H9 (cell line): ENCODE measurements around the gene OR1M1. TPM values are rescaled to one million over a fixed set of nuclear protein-coding genes. Genes with fewer than 3 reads are reported as not detected.

Experiments used
- DNase-seq: peaks from one replicate; pipeline ENCODE4 v3.0.0-alpha.2; 2017
- H2AFZ ChIP-seq: one replicate; pipeline ENCODE4 v1.6.1; 2013; ENCODE audit warnings: mild to moderate bottlenecking, low read length, control low read depth, moderate library complexity
- H2AK5ac ChIP-seq: 2 replicates; pipeline ENCODE4 v1.6.1; 2013; ENCODE audit warnings: low read length, control low read depth, mixed read lengths; ENCODE audit not compliant: insufficient read length
- H2BK120ac ChIP-seq: one replicate; pipeline ENCODE4 v1.6.1; 2013; ENCODE audit warnings: low read depth, mild to moderate bottlenecking, low read length, control low read depth, inconsistent platforms; ENCODE audit not compliant: poor library complexity, severe bottlenecking
- H2BK12ac ChIP-seq: 2 replicates; pipeline ENCODE4 v1.6.1; 2013; ENCODE audit warnings: low read length, control low read depth, mixed read lengths, low read depth; ENCODE audit not compliant: insufficient read length
- H2BK15ac ChIP-seq: 2 replicates; pipeline ENCODE4 v1.6.1; 2013; ENCODE audit warnings: low read depth, low read length, control low read depth
- H2BK20ac ChIP-seq: one replicate; pipeline ENCODE4 v1.6.1; 2013; ENCODE audit warnings: low read depth, mild to moderate bottlenecking, low read length, control low read depth, inconsistent platforms; ENCODE audit not compliant: poor library complexity, severe bottlenecking
- H2BK5ac ChIP-seq: 2 replicates; pipeline ENCODE4 v1.6.1; 2013; ENCODE audit warnings: low read length, control low read depth, mixed read lengths; ENCODE audit not compliant: insufficient read length
- H3K14ac ChIP-seq: 2 replicates; pipeline ENCODE4 v1.6.1; 2013; ENCODE audit warnings: low read length, control low read depth; ENCODE audit not compliant: insufficient read depth
- H3K18ac ChIP-seq: 2 replicates; pipeline ENCODE4 v1.6.1; 2013; ENCODE audit warnings: low read depth, mild to moderate bottlenecking, mixed read lengths, low read length, control low read depth; ENCODE audit not compliant: insufficient read length
- H3K23ac ChIP-seq: 2 replicates; pipeline ENCODE4 v1.6.1; 2013; ENCODE audit warnings: low read length, control low read depth, mixed read lengths, low read depth; ENCODE audit not compliant: insufficient read length
- H3K23me2 ChIP-seq: 2 replicates; pipeline ENCODE4 v1.6.1; 2013; ENCODE audit warnings: low read depth, mild to moderate bottlenecking, mixed read lengths, low read length, control low read depth; ENCODE audit not compliant: insufficient read length, poor library complexity, severe bottlenecking
- H3K27ac ChIP-seq: 2 replicates; pipeline ENCODE4 v1.5.1; 2013; ENCODE audit warnings: low read length, control low read depth, mixed read lengths, low read depth; ENCODE audit not compliant: insufficient read length
- H3K27me3 ChIP-seq: 2 replicates; pipeline ENCODE4 v1.6.1; 2013; ENCODE audit warnings: low read length, control low read depth, inconsistent platforms; ENCODE audit not compliant: insufficient read depth
- H3K4ac ChIP-seq: 2 replicates; pipeline ENCODE4 v1.6.1; 2013; ENCODE audit warnings: low read depth, mild to moderate bottlenecking, control low read depth, inconsistent platforms, low read length, moderate library complexity
- H3K4me1 ChIP-seq: 2 replicates; pipeline ENCODE4 v1.6.1; 2013; ENCODE audit warnings: low read length, control low read depth, inconsistent platforms; ENCODE audit not compliant: insufficient read depth
- H3K4me2 ChIP-seq: 2 replicates; pipeline ENCODE4 v1.6.1; 2013; ENCODE audit warnings: low read length, control low read depth, mixed read lengths; ENCODE audit not compliant: insufficient read length, insufficient read depth
- H3K56ac ChIP-seq: 2 replicates; pipeline ENCODE4 v1.6.1; 2013; ENCODE audit warnings: low read depth, mild to moderate bottlenecking, mixed read lengths, low read length, control low read depth; ENCODE audit not compliant: insufficient read length
- H3K79me1 ChIP-seq: 2 replicates; pipeline ENCODE4 v1.6.1; 2013; ENCODE audit warnings: low read depth, mild to moderate bottlenecking, moderate library complexity, low read length, control low read depth, inconsistent platforms; ENCODE audit not compliant: insufficient read depth, poor library complexity, severe bottlenecking
- H3K79me2 ChIP-seq: 2 replicates; pipeline ENCODE4 v1.6.1; 2013; ENCODE audit warnings: low read length, control low read depth, inconsistent platforms; ENCODE audit not compliant: insufficient read depth
- H3K9ac ChIP-seq: 2 replicates; pipeline ENCODE4 v1.6.1; 2013; ENCODE audit warnings: low read length, control low read depth, mixed read lengths; ENCODE audit not compliant: insufficient read length; ENCODE audit errors: extremely low read depth
- H3K9me3 ChIP-seq: one replicate; pipeline ENCODE4 v1.6.1; 2013; ENCODE audit warnings: low read depth, low read length, inconsistent platforms; ENCODE audit not compliant: control insufficient read depth
- H3T11ph ChIP-seq: one replicate; pipeline ENCODE4 v1.6.1; 2013; ENCODE audit warnings: mild to moderate bottlenecking, low read length, control low read depth, inconsistent platforms
- H4K20me1 ChIP-seq: one replicate; pipeline ENCODE4 v1.6.1; 2013; ENCODE audit not compliant: control insufficient read depth, insufficient read length, insufficient read depth
- H4K5ac ChIP-seq: 2 replicates; pipeline ENCODE4 v1.6.1; 2013; ENCODE audit warnings: low read depth, mild to moderate bottlenecking, mixed read lengths, low read length, control low read depth; ENCODE audit not compliant: insufficient read length
- H4K8ac ChIP-seq: replicated peaks from 2 replicates; pipeline ENCODE4 v1.6.1; 2013; ENCODE audit warnings: low read length, control low read depth, mixed read lengths, low read depth; ENCODE audit not compliant: insufficient read length
- H4K91ac ChIP-seq: 2 replicates; pipeline ENCODE4 v1.6.1; 2013; ENCODE audit warnings: low read depth, mild to moderate bottlenecking, moderate library complexity, mixed read lengths, low read length, control low read depth; ENCODE audit not compliant: insufficient read length
- H3K27ac Mint-ChIP-seq, 3 experiments: 2 replicates in 2 of 3; 3 replicates in 1 of 3; pipeline ENCODE4 v1.8.0; 2020 to 2021; ENCODE audit warnings: mixed read lengths in 3 of 3, mild to moderate bottlenecking in 1 of 3, moderate library complexity in 1 of 3
- H3K27me3 Mint-ChIP-seq: 2 replicates; pipeline ENCODE4 v1.8.0; 2021; ENCODE audit warnings: low read depth, mild to moderate bottlenecking, moderate library complexity, mixed read lengths
- H3K36me3 Mint-ChIP-seq, 3 experiments: 2 replicates in 2 of 3; 3 replicates in 1 of 3; pipeline ENCODE4 v1.8.0; 2020 to 2021; ENCODE audit warnings: low read depth in 3 of 3, mixed read lengths in 3 of 3; ENCODE audit not compliant: insufficient read depth in 1 of 3
- H3K4me1 Mint-ChIP-seq, 2 experiments: 2 replicates each; pipeline ENCODE4 v1.8.0; 2020; ENCODE audit warnings: mixed read lengths in 2 of 2
- H3K4me3 Mint-ChIP-seq, 2 experiments: 2 replicates in 1 of 2; 3 replicates in 1 of 2; pipeline ENCODE4 v1.8.0; 2020 to 2021; ENCODE audit warnings: mild to moderate bottlenecking in 2 of 2, mixed read lengths in 2 of 2, moderate library complexity in 1 of 2
- H3K9me3 Mint-ChIP-seq, 2 experiments: 2 replicates in 1 of 2; 3 replicates in 1 of 2; pipeline ENCODE4 v1.8.0; 2020; ENCODE audit warnings: mild to moderate bottlenecking in 2 of 2, mixed read lengths in 2 of 2, moderate library complexity in 1 of 2
- CTCF ChIP-seq: fragments of 200-600 bp; sonication (generic); conservative IDR thresholded peaks from 3 replicates; pipeline ENCODE4 v1.8.0; 2021; ENCODE audit warnings: antibody characterized with exemption, mild to moderate bottlenecking
- WGBS: extraction: QIAGEN DNeasy Blood & Tissue Kit; methylation state at CpG from one replicate; pipeline ENCODE4 v1.1.7; 2013; ENCODE audit warnings: missing lambda C conversion rate, low lambda C conversion rate, mixed read lengths; ENCODE audit not compliant: insufficient read length; ENCODE audit errors: extremely low coverage; 5-methylcytosine and 5-hydroxymethylcytosine counted together
- total RNA-seq: library from RNA; stranded (reverse); gene quantifications from 2 replicates; pipeline ENCODE4 v1.2.1, GENCODE V29; 2021

OR1M1 gene
- total RNA-seq, 1 experiment from 2014 or later, result not detected

- no peak overlapping the region for H3K27ac ChIP-seq
- no peak overlapping the region for H3K9ac ChIP-seq
- H3K23me2 ChIP-seq, result no peaks in the 10 kb centered on the region
- H2BK20ac ChIP-seq, result no peak overlapping the region
- H2AK5ac ChIP-seq, result no peak overlapping the region
- Mint-ChIP-seq H3K27me3 (peaks cover 2% of the 10 kb centered on the region; the same call in 1 of the 2 replicates), H3K4me1 (peaks cover 20 to 22% of the 10 kb centered on the region in 2 experiments), H3K9me3 (no peaks in the 10 kb centered on the region), H3K27ac (no peak overlapping the region), H3K36me3 (no peaks in the 10 kb centered on the region), H3K4me3 (no peak overlapping the region)
- no peak overlapping the region for H3K56ac ChIP-seq
- WGBS, result no CpG with 5 or more reads among the region's 5 CpGs
- no peak overlapping the region for H4K5ac ChIP-seq
- H3K4ac ChIP-seq, result no peak overlapping the region
- no peak overlapping the region for H3K14ac ChIP-seq
- H3K9me3 ChIP-seq, result no peaks in the 10 kb centered on the region
- no peak overlapping the region for H3T11ph ChIP-seq
- 0 out of 2 replicates have a peak, but pooled peaks cover 2% of the 10 kb centered on the region for H3K4me1 ChIP-seq
- no peak overlapping the region for H3K4me2 ChIP-seq
- no peak overlapping the region for H2BK15ac ChIP-seq
- H3K23ac ChIP-seq, result no peak overlapping the region
- no peak overlapping the region for H3K18ac ChIP-seq
- no peak for DNase-seq
- no peak overlapping the region for H4K91ac ChIP-seq
- no peaks in the 10 kb centered on the region for H3K79me2 ChIP-seq
- no peak overlapping the region for H2BK120ac ChIP-seq
- TF ChIP-seq CTCF, result no peak
- H3K79me1 ChIP-seq, result no peaks in the 10 kb centered on the region
- H2BK5ac ChIP-seq, result no peak overlapping the region
- H2BK12ac ChIP-seq, result no peak overlapping the region
- no peaks in the 10 kb centered on the region for H3K27me3 ChIP-seq
- H4K20me1 ChIP-seq, result no peaks in the 10 kb centered on the region
- H2AFZ ChIP-seq, result no peak overlapping the region
- no peak overlapping the region for H4K8ac ChIP-seq
Measured at GRCh38 chr19:9043524-9043923, 43.3 kb upstream of the OR1M1 start.
